Prostate gland (tissue), 2 donors: ENCODE measurements around the gene TBC1D30. TPM values are rescaled to one million over a fixed set of nuclear protein-coding genes. Genes with fewer than 3 reads are reported as not detected.

Source experiments
- DNase-seq: peaks from one replicate; pipeline ENCODE4 v3.0.0-alpha.2; 2019; ENCODE audit warnings: low spot score
- H3K27ac ChIP-seq, 2 donors: fragments of 200-600 bp; sonication (generic); 2 replicates each; pipeline ENCODE4 v1.5.1; 2017 to 2019
- H3K27me3 ChIP-seq: fragments of 200-600 bp; sonication (generic); replicated peaks from 2 replicates; pipeline ENCODE4 v1.5.1; 2019; ENCODE audit not compliant: insufficient read depth
- H3K36me3 ChIP-seq, 2 donors: fragments of 200-600 bp; sonication (generic); 1 replicate in 1 of 2; 2 replicates in 1 of 2; pipeline versions ENCODE4 v1.5.1 to v1.8.1; 2017 to 2019
- H3K4me1 ChIP-seq: fragments of 200-600 bp; sonication (generic); replicated peaks from 2 replicates; pipeline ENCODE4 v1.5.1; 2019
- H3K4me3 ChIP-seq, 2 donors: fragments of 200-600 bp; sonication (generic); 2 replicates each; pipeline ENCODE4 v1.5.1; 2017 to 2019
- H3K9me3 ChIP-seq: fragments of 200-600 bp; sonication (generic); 2 replicates; pipeline ENCODE4 v1.5.1; 2017
- POLR2A ChIP-seq: fragments of 450-650 bp; IDR thresholded peaks from one replicate; pipeline ENCODE4 v1.6.1; 2016; ENCODE audit warnings: antibody characterized with exemption, mild to moderate bottlenecking
- POLR2AphosphoS5 ChIP-seq: sonication (generic); formaldehyde crosslinking; IDR thresholded peaks from one replicate; pipeline ENCODE4 v1.6.1; 2017; ENCODE audit warnings: antibody characterized with exemption
- WGBS: methylation state at CpG from one replicate; pipeline ENCODE4 v1.1.5; 2018; 5-methylcytosine and 5-hydroxymethylcytosine counted together
- intact Hi-C: fragments of 100-400 bp; cut with DNase I; formaldehyde crosslinking; loops from one replicate; pipeline ENCODE4 v1.14.2; 2022
- total RNA-seq, 2 donors: library from RNA; depleted of rRNA; stranded (reverse); fragments of >200 nt; gene quantifications; one replicate each; pipeline ENCODE4 v1.1.0, GENCODE V29; 2016
- TF ChIP-seq, protein P1 (sequence below), 4 experiments: fragments of 200-600 bp in 2 of 4; fragments of 450-650 bp in 2 of 4; sonication (generic) in 2 of 4; IDR thresholded peaks; 1 replicate in 3 of 4; 2 replicates in 1 of 4; pipeline ENCODE4 v1.5.1; 2016 to 2019; ENCODE audit warnings: antibody characterized with exemption in 4 of 4, mild to moderate bottlenecking in 2 of 4, moderate library complexity in 2 of 4

Gene TBC1D30
- total RNA-seq, 2 donors from 2014 or later = 17.2 to 19.2 TPM

DNA sequence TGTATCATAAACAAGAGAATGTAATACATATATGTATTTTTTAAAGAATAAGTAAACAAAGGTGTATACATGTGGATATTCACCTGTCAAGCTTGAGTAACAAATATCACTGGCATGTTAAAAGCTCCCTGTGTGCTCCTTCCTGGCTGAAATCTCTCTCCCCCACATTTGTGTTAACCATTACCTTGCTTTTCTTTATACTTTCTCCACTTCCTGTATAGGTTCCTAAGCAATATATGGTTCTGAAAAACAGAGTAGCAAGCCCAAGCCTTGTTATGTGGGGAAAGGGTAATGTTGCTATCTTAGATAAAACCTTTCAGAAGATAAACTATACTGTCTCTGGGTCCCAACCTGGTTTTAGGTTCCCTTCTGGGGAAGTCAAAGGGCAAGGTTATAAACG lies 32.3 kb upstream of the TBC1D30 start:
- no peak for TF ChIP-seq POLR2AphosphoS5
- TF ChIP-seq, protein P1, sequence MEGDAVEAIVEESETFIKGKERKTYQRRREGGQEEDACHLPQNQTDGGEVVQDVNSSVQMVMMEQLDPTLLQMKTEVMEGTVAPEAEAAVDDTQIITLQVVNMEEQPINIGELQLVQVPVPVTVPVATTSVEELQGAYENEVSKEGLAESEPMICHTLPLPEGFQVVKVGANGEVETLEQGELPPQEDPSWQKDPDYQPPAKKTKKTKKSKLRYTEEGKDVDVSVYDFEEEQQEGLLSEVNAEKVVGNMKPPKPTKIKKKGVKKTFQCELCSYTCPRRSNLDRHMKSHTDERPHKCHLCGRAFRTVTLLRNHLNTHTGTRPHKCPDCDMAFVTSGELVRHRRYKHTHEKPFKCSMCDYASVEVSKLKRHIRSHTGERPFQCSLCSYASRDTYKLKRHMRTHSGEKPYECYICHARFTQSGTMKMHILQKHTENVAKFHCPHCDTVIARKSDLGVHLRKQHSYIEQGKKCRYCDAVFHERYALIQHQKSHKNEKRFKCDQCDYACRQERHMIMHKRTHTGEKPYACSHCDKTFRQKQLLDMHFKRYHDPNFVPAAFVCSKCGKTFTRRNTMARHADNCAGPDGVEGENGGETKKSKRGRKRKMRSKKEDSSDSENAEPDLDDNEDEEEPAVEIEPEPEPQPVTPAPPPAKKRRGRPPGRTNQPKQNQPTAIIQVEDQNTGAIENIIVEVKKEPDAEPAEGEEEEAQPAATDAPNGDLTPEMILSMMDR (IDR thresholded peaks at IDR 0.05) = no peak
- no peak for TF ChIP-seq POLR2A
- Histone ChIP-seq H3K9me3 (no peaks in the 10 kb centered on the region), H3K36me3 (no peaks in the 10 kb centered on the region), H3K4me3 (no peak overlapping the region), H3K27ac (no peak overlapping the region), H3K4me1 (no peaks in the 10 kb centered on the region), H3K27me3 (no peaks in the 10 kb centered on the region)
- DNase-seq = no peak
- intact Hi-C loops = no loop called here
- 87% methylated on average over 1 of the region's 1 CpG for WGBS

DNA sequence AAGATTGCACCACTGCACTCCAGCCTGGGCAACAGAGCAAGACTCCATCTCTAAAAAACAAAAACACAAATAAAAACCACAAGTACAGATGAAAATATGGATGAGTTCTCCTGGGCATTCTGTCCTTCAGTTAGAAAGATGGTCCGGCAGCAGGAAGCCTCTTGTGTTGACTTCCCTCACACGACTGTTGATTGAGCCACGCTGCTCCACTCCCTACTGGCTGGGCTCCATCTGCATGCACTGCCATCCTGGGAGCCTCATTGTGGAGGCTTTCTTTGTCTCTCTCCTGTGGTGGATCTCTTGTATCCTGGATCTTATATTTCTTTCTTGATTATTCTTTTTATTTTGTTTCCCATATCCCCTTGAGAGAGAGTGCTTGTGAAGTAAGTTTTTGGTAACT lies 30.8 kb upstream of the TBC1D30 start:
- TF ChIP-seq, protein P1 (IDR thresholded peaks at IDR 0.05) = no peak
- TF ChIP-seq POLR2AphosphoS5 = no peak
- no peak for TF ChIP-seq POLR2A
- Histone ChIP-seq H3K27ac (no peak overlapping the region), H3K27me3 (no peaks in the 10 kb centered on the region), H3K4me1 (no peaks in the 10 kb centered on the region), H3K9me3 (no peaks in the 10 kb centered on the region), H3K4me3 (no peak overlapping the region), H3K36me3 (no peaks in the 10 kb centered on the region)
- WGBS = 48% methylated on average over 3 of the region's 3 CpGs
- DNase-seq = peak; percentile 23
- intact Hi-C loops = no loop called here

DNA sequence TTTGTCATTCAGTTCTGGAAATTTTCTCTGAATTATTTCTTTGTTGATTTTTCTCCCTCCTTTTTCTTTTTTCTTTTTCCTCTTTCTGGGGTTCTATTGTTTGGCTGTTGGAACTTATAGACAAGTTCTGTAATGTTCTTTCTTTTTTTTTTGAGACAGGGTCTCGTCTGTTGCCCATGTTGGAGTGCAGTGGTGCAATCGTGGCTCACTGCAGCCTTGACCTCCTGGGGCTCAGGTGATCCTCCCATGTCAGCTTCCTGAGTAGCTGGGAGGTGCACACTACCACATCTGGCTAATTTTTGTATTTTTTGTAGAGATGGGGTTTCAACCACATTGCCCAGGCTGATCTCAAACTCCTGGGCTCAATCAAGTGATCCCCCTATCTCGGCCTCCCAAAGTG lies 30.1 kb upstream of the TBC1D30 start:
- TF ChIP-seq, protein P1 (IDR thresholded peaks at IDR 0.05) = no peak
- TF ChIP-seq POLR2A = no peak
- no peak for TF ChIP-seq POLR2AphosphoS5
- no peaks in the 10 kb centered on the region for H3K36me3 ChIP-seq
- intact Hi-C loops = no loop called here
- no peaks in the 10 kb centered on the region for H3K27me3 ChIP-seq
- no peak overlapping the region for H3K27ac ChIP-seq
- H3K9me3 ChIP-seq = no peaks in the 10 kb centered on the region
- WGBS = 83% methylated on average over 3 of the region's 3 CpGs
- no peaks in the 10 kb centered on the region for H3K4me1 ChIP-seq
- no peak overlapping the region for H3K4me3 ChIP-seq
- DNase-seq = no peak

DNA sequence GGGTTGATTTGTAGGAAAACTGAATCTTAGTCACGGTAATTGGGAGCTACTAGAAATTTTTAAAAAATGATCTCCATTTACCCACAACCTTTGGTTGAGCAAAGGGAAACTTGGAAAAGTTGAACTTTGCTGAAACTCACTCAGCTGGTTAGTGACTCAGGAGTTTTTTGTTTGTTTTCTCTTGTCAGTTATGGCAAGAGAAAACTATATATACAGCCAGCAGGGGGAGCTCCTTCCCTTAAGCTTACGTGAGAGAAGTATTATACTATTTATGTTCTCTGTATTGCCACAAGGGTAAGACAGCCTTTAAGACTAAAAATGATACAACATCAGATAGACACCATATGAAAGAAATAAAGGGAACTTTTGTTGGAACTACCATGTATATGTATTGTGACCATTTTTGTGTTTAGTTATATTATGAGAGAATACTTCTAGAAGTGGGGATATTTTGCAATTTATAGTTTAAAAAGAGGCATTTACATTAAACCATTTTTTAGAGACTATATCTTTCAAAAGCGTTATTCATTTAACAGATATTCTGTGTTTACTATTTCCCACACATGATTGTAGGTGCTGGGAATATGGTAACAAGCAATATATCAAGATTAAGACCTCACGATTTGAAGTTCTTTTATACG lies 28.1 kb upstream of the TBC1D30 start:
- no peak overlapping the region for H3K4me3 ChIP-seq
- intact Hi-C loops = no loop called here
- 52% methylated on average over 5 of the region's 5 CpGs for WGBS
- no peaks in the 10 kb centered on the region for H3K4me1 ChIP-seq
- H3K27ac ChIP-seq = peak overlapping the region in 1 of 2 donors; percentile 42
- no peaks in the 10 kb centered on the region for H3K36me3 ChIP-seq
- no peaks in the 10 kb centered on the region for H3K9me3 ChIP-seq
- DNase-seq = peak; percentile 90
- no peaks in the 10 kb centered on the region for H3K27me3 ChIP-seq
- TF ChIP-seq, protein P1 (IDR thresholded peaks at IDR 0.05) = peak; percentile 30 to 90 (median 78)
- TF ChIP-seq POLR2A = no peak
- TF ChIP-seq POLR2AphosphoS5 = peak; percentile 77

DNA sequence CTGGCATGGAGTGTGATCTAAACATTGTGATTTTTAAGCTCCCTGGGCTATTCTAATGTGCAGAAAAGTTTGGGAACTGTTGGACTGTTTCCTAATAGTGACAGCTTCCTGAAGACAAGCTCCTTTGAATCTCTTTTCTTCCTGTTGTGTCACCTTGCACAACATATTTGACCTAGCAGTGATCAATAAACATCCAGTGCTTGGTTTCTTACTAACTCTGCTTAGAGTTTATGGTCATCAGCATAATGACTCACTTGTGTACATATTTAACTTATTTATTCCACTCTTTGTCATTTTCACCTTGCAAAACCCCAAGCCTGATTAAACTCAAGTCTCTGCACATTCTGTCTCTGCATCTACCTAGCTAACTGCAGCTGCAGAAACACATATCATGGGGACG lies 27.3 kb upstream of the TBC1D30 start:
- Histone ChIP-seq H3K4me1 (no peaks in the 10 kb centered on the region), H3K27me3 (no peaks in the 10 kb centered on the region), H3K27ac (no peak overlapping the region), H3K36me3 (no peaks in the 10 kb centered on the region), H3K9me3 (no peaks in the 10 kb centered on the region), H3K4me3 (no peak overlapping the region)
- intact Hi-C loops = no loop called here
- 55% methylated on average over 1 of the region's 1 CpG for WGBS
- TF ChIP-seq POLR2AphosphoS5 = no peak
- TF ChIP-seq POLR2A = no peak
- TF ChIP-seq, protein P1 (IDR thresholded peaks at IDR 0.05) = no peak
- DNase-seq = no peak
